ENCODE measurements around the gene ZFYVE16. TPM values are rescaled to one million over a fixed set of nuclear protein-coding genes. Genes with fewer than 3 reads are reported as not detected.

The ZFYVE16 gene
- total RNA-seq, 1 experiment from 2014 or later, result 21.9 TPM

GRCh38 chr5:80483636-80484232 is 75.9 kb downstream of the ZFYVE16 start:
- no peaks in the 10 kb centered on the region for H3K79me2 ChIP-seq (ENCODE audit: insufficient read depth, low read length)
- no peak overlapping the region for H3K14ac ChIP-seq (ENCODE audit: insufficient read depth, low read length)
- no peak overlapping the region for H3K23ac ChIP-seq (ENCODE audit: insufficient read length, low read depth, low read length)
- Mint-ChIP-seq H3K27ac (no peak overlapping the region), H3K9me3 (peaks cover 22 to 36% of the 10 kb centered on the region in 2 experiments), H3K36me3 (ENCODE audit: insufficient read depth in 1 of 3, low read depth in 3 of 3) (peaks cover 24 to 65% (median 50%) of the 10 kb centered on the region in 3 experiments), H3K27me3 (ENCODE audit: low read depth) (no peaks in the 10 kb centered on the region), H3K4me1 (peaks cover 15 to 22% of the 10 kb centered on the region in 2 experiments), H3K4me3 (no peak overlapping the region)
- H3K4ac ChIP-seq (ENCODE audit: low read depth, low read length), result no peak overlapping the region
- no peak overlapping the region for H3K4me2 ChIP-seq (ENCODE audit: insufficient read depth, insufficient read length, low read length)
- no peaks in the 10 kb centered on the region for H3K27me3 ChIP-seq (ENCODE audit: insufficient read depth, low read length)
- H3K4me1 ChIP-seq (ENCODE audit: insufficient read depth, low read length), result no peaks in the 10 kb centered on the region
- H4K91ac ChIP-seq (ENCODE audit: insufficient read length, low read depth, low read length), result no peak overlapping the region
- no peak overlapping the region for H2BK12ac ChIP-seq (ENCODE audit: insufficient read length, low read depth, low read length)
- no peak overlapping the region for H3K18ac ChIP-seq (ENCODE audit: insufficient read length, low read depth, low read length)
- no peaks in the 10 kb centered on the region for H3K23me2 ChIP-seq (ENCODE audit: insufficient read length, low read depth, low read length, poor library complexity, severe bottlenecking)
- no peak overlapping the region for H3K27ac ChIP-seq (ENCODE audit: insufficient read length, low read depth, low read length)
- no peaks in the 10 kb centered on the region for H3K79me1 ChIP-seq (ENCODE audit: insufficient read depth, low read depth, low read length, poor library complexity, severe bottlenecking)
- H3T11ph ChIP-seq (ENCODE audit: low read length), result no peak overlapping the region
- H3K9me3 ChIP-seq (ENCODE audit: control insufficient read depth, low read depth, low read length), result no peaks in the 10 kb centered on the region
- H3K9ac ChIP-seq (ENCODE audit: extremely low read depth, insufficient read length, low read length), result no peak overlapping the region
- WGBS (ENCODE audit: extremely low coverage, insufficient read length, low lambda C conversion rate), result no CpG with 5 or more reads among the region's 3 CpGs
- H2AK5ac ChIP-seq (ENCODE audit: insufficient read length, low read length), result no peak overlapping the region
- no peak overlapping the region for H3K56ac ChIP-seq (ENCODE audit: insufficient read length, low read depth, low read length)
- no peak overlapping the region for H2BK120ac ChIP-seq (ENCODE audit: low read depth, low read length, poor library complexity, severe bottlenecking)
- no peak overlapping the region for H2BK20ac ChIP-seq (ENCODE audit: low read depth, low read length, poor library complexity, severe bottlenecking)
- H4K8ac ChIP-seq (replicated peaks; ENCODE audit: insufficient read length, low read depth, low read length), result no peak overlapping the region
- no peak for TF ChIP-seq CTCF (conservative IDR thresholded peaks at IDR 0.05)
- H2AFZ ChIP-seq (ENCODE audit: low read length), result no peak overlapping the region
- no peak overlapping the region for H4K5ac ChIP-seq (ENCODE audit: insufficient read length, low read depth, low read length)
- no peak for DNase-seq
- no peaks in the 10 kb centered on the region for H4K20me1 ChIP-seq (ENCODE audit: control insufficient read depth, insufficient read depth, insufficient read length)
- no peak overlapping the region for H2BK5ac ChIP-seq (ENCODE audit: insufficient read length, low read length)
- H2BK15ac ChIP-seq (ENCODE audit: low read depth, low read length), result no peak overlapping the region

All from H9 (cell line).